GM12801 (cell line): ENCODE results near the gene CBL.

Source experiments
- CTCF ChIP-seq: IDR thresholded peaks from one replicate; pipeline ENCODE4 v1.5.1; 2011; ENCODE audit warnings: control low read depth; ENCODE audit not compliant: insufficient read length; ENCODE audit errors: extremely low read depth

The CBL gene

GRCh38 chr11:119194811-119195440, 11.2 kb upstream of the CBL start:
- no peak for TF ChIP-seq CTCF

- TF ChIP-seq CTCF: no peak
Observed at GRCh38 chr11:119195680-119196079, 10.5 kb upstream of the CBL start.

GRCh38 chr11:119196833-119197483, 9.2 kb upstream of the CBL start:
- TF ChIP-seq CTCF: no peak

- no peak for TF ChIP-seq CTCF
Observed at GRCh38 chr11:119198925-119199324, 7.2 kb upstream of the CBL start.

GRCh38 chr11:119202554-119202953, 3.6 kb upstream of the CBL start:
- TF ChIP-seq CTCF: no peak

- no peak for TF ChIP-seq CTCF
Observed at GRCh38 chr11:119204066-119204465, 2.1 kb upstream of the CBL start.

- TF ChIP-seq CTCF: no peak
Observed at GRCh38 chr11:119205080-119205479, 1.1 kb upstream of the CBL start.
